Right atrium auricular region (tissue), 2 donors: Measurements from ENCODE around the gene SRSF4. TPM values are rescaled to one million over a fixed set of nuclear protein-coding genes. Genes with fewer than 3 reads are reported as not detected.

Experiments used
- DNase-seq: peaks from one replicate; pipeline ENCODE4 v3.0.0-alpha.2; 2019; ENCODE audit warnings: low spot score
- H3K27ac ChIP-seq, 2 donors: fragments of 200-600 bp; sonication (generic); 1 replicate in 1 of 2; 2 replicates in 1 of 2; pipeline ENCODE4 v1.5.1; 2016 to 2019
- H3K27me3 ChIP-seq, 2 donors: fragments of 200-600 bp; sonication (generic); one replicate each; pipeline versions ENCODE4 v1.5.1 to v1.6.0; 2017 to 2019
- H3K36me3 ChIP-seq: fragments of 200-600 bp; sonication (generic); one replicate; pipeline ENCODE4 v1.5.1; 2016
- H3K4me1 ChIP-seq, 2 donors: fragments of 200-600 bp; sonication (generic); one replicate each; pipeline versions ENCODE4 v1.5.1 to v1.6.0; 2017 to 2019
- H3K4me3 ChIP-seq, 2 donors: fragments of 200-600 bp; sonication (generic); 1 replicate in 1 of 2; 2 replicates in 1 of 2; pipeline ENCODE4 v1.5.1; 2017 to 2019; ENCODE audit warnings: mild to moderate bottlenecking in 1 of 2, moderate library complexity in 1 of 2
- H3K9me3 ChIP-seq, 2 donors: fragments of 200-600 bp; sonication (generic); one replicate each; pipeline ENCODE4 v1.5.1; 2019
- total RNA-seq, 2 donors: library from RNA; depleted of rRNA; stranded (reverse); fragments of >200 nt; gene quantifications; one replicate each; pipeline ENCODE4 v1.1.0, GENCODE V29; 2016
- TF ChIP-seq, protein P1 (sequence below), 2 donors: fragments of 200-600 bp; sonication (generic); IDR thresholded peaks; one replicate each; pipeline ENCODE4 v1.5.1; 2019; ENCODE audit warnings: antibody characterized with exemption in 2 of 2

The SRSF4 gene
- total RNA-seq, 2 donors from 2014 or later: 44.2 to 48.1 TPM

DNA sequence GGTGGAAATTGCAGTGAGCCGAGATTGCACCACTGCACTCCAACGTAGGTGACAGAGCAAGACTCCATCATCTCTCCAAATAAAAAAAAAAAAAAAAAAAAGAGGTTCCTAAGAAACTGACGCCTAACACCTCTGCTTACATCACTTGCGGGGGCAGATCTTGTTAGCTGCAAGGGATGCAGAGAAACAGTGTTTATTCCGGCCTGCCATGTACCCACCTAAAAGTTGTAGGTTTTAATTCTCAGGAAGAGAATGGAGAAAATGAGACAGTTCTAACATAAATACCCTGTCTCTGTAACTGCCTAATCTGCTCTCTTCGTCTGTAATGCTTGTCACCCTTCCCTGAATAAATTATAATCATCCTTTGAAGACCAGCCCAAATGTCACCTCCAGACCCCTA is 9.0 kb upstream of the SRSF4 start:
- Histone ChIP-seq H3K27me3 (no peaks in the 10 kb centered on the region), H3K4me1 (no peaks in the 10 kb centered on the region), H3K27ac (no peak overlapping the region), H3K9me3 (no peaks in the 10 kb centered on the region), H3K36me3 (peaks cover 28% of the 10 kb centered on the region), H3K4me3 (no peak overlapping the region)
- TF ChIP-seq, protein P1, sequence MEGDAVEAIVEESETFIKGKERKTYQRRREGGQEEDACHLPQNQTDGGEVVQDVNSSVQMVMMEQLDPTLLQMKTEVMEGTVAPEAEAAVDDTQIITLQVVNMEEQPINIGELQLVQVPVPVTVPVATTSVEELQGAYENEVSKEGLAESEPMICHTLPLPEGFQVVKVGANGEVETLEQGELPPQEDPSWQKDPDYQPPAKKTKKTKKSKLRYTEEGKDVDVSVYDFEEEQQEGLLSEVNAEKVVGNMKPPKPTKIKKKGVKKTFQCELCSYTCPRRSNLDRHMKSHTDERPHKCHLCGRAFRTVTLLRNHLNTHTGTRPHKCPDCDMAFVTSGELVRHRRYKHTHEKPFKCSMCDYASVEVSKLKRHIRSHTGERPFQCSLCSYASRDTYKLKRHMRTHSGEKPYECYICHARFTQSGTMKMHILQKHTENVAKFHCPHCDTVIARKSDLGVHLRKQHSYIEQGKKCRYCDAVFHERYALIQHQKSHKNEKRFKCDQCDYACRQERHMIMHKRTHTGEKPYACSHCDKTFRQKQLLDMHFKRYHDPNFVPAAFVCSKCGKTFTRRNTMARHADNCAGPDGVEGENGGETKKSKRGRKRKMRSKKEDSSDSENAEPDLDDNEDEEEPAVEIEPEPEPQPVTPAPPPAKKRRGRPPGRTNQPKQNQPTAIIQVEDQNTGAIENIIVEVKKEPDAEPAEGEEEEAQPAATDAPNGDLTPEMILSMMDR (IDR thresholded peaks at IDR 0.05): no peak
- DNase-seq: no peak

DNA sequence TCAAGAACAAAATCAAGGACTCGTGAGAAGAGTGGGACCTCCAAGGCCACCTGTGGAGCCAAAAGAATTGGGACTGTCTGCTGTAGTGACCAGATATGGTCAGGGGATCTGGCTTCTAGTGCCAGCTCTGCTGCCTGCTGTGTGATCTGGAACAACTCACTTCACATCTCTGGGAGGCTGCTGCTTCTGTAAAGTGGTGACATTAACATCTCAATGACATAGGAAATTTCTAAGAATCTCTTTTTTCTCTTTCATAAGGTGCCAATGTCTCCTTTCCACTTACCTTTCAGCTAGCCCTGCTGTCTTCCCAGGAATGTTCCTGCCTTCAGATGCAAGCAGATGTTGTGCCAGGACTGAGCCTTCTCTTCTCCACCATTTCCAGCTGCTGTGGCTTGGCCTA is 5.0 kb upstream of the SRSF4 start:
- no peaks in the 10 kb centered on the region for H3K36me3 ChIP-seq
- no peak overlapping the region for H3K27ac ChIP-seq
- no peaks in the 10 kb centered on the region for H3K27me3 ChIP-seq
- no peak for DNase-seq
- H3K9me3 ChIP-seq: no peaks in the 10 kb centered on the region
- H3K4me1 ChIP-seq: peaks cover 0 to 8% of the 10 kb centered on the region in 2 donors
- TF ChIP-seq, protein P1 (IDR thresholded peaks at IDR 0.05): no peak
- no peak overlapping the region for H3K4me3 ChIP-seq

DNA sequence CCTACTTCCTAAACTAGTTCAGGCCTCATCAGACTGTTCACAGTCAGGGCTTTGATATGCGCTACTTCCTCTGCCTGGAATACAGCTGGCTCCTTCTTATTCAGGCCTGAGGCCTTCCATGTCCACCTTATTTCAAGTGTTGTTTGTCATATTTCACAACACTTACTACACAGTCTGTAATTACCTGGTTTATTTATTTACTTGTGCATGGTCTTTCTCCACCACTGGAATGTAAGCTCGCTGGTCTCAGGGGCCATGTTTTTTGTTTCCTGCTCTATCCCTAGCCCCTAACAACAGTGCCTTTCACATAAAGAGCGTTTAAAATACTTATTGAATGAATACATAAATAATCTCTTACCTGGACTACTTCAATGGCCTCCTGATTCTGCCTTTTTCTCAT is 4.6 kb upstream of the SRSF4 start:
- Histone ChIP-seq H3K36me3 (no peaks in the 10 kb centered on the region), H3K9me3 (no peaks in the 10 kb centered on the region), H3K27me3 (no peaks in the 10 kb centered on the region), H3K4me1 (peaks cover 0 to 8% of the 10 kb centered on the region in 2 donors), H3K4me3 (no peak overlapping the region), H3K27ac (no peak overlapping the region)
- DNase-seq: no peak
- TF ChIP-seq, protein P1 (IDR thresholded peaks at IDR 0.05): no peak

DNA sequence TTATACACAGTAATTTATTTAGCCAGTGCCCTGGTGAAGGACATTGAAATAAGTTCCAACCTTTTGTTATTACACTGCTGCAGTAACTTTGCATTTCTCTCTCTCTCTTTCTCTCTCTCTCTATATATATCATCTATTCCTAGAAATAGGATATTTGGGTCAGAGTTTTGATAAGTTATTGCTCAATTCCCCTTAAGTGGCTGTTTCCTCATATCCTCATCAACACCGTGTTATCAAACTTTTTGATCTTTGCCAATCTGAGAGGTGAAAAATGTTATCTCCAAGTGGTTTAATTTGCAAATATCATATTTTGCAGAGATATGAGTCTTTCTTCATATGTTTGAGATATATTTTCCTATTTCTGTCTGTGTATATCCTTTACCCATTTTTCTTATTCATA is 1.6 kb upstream of the SRSF4 start:
- peaks cover 0 to 33% of the 10 kb centered on the region in 2 donors for H3K4me1 ChIP-seq
- H3K9me3 ChIP-seq: no peaks in the 10 kb centered on the region
- H3K36me3 ChIP-seq: no peaks in the 10 kb centered on the region
- H3K27ac ChIP-seq: no peak overlapping the region
- H3K4me3 ChIP-seq: no peak overlapping the region
- H3K27me3 ChIP-seq: no peaks in the 10 kb centered on the region
- no peak for DNase-seq
- TF ChIP-seq, protein P1 (IDR thresholded peaks at IDR 0.05): no peak

DNA sequence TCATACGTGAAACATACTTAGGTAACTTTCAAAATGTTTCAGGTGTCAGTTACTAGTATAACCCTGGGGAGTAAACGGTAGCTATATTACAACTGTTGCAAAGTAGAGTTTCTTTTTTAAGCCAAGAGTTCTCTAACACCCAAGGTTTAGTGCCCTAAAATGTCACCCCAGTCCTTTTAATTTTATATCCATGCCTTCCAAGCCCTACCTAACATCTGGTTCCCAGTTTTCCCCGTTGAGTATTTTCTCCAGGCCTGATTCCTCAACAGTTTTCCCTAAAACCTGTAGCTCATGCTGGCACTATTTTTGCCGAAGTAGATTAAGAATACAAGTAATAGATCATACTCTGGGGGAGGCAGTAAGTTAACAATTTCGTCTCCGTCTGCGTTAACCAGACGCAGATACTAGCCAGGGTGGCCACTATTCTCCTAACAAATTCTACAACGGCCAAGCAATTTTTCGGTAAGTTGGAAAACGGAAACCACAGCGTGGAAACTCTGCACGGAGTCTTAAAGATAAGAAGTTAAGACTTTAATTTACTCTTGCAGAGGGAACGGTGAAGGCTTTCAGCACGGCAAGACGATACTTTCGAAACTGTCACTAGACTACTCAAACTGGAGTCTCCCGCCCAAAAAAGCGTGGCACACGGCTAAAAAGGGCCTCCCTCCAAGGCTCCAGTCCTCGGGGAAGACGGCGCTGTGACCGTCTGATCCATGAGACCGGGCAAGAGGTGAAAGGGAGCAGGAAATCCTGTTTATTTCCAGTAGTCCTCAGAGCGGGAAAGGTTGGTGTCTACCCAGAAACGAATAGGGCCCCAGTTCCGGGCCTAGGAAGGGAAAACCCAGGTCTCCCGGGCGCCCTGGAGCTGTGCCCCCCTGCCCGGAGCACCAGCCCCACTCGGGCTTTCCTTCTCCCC is 945 bp downstream of the SRSF4 start:
- Histone ChIP-seq H3K4me1 (peaks cover 0 to 57% of the 10 kb centered on the region in 2 donors), H3K27me3 (no peaks in the 10 kb centered on the region), H3K4me3 (peak overlapping the region; percentile 90 to 92), H3K36me3 (no peaks in the 10 kb centered on the region), H3K9me3 (no peaks in the 10 kb centered on the region), H3K27ac (peak overlapping the region; percentile 99)
- TF ChIP-seq, protein P1 (IDR thresholded peaks at IDR 0.05): no peak
- peak; percentile 63 for DNase-seq
